ENCODE results near the gene ATG3.

DNA sequence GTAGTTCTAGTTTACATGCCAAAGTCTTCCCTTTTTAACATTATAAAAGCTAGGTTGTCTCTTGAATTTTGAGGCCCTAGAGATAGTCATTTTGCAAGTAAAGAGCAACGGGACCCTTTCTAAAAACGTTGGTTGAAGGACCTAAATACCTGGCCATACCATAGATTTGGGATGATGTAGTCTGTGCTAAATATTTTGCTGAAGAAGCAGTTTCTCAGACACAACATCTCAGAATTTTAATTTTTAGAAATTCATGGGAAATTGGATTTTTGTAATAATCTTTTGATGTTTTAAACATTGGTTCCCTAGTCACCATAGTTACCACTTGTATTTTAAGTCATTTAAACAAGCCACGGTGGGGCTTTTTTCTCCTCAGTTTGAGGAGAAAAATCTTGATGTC, 21.3 kb upstream of the ATG3 start:
- TF ChIP-seq POLR2A (IDR thresholded peaks at IDR 0.05; ENCODE audit: control extremely low read depth in 1 of 2, low read depth in 2 of 2, low read length in 2 of 2) (no peak), RFX5 (IDR thresholded peaks at IDR 0.05; ENCODE audit: borderline replicate concordance, low read depth, low read length) (no peak), SIN3A (conservative IDR thresholded peaks at IDR 0.05 in 1 of 2, IDR thresholded peaks at IDR 0.05 in 1 of 2; ENCODE audit: low read depth in 1 of 2, low read length in 2 of 2) (no peak), MAFK (IDR thresholded peaks at IDR 0.05; ENCODE audit: low read depth, low read length) (no peak)
